Measurements from ENCODE around the gene FAM72B.
"Not testable (repeated sequence)": the region's sequence is repeated elsewhere in the genome, so short reads cannot be mapped to it uniquely, and the experiment has no call there.

FAM72B gene

DNA sequence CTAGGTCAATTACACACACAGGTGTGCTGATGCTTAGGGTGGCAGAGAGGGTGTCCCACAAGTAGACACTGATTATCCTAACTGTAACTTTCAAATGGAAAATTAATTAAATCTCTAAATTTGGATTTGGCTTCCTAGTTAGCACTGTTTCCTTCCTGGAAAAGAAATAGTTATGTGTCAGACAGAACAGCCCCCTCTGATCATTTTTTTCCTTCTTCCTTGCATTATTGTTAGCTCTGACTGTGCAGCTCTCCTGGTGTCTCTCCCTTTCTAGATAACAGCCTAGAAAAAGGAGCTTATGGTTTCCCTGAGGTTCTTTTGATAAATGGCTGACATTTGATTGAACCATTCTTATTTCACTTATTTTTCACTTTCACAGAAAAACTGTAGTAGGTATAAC is 31.4 kb downstream of the FAM72B start:
- not testable (repeated sequence) for DNase-seq (ENCODE audit: low read depth)

GRCh38 chr1:121151294-121151693 is 32.8 kb downstream of the FAM72B start:
- DNase-seq (ENCODE audit: low read depth) = not testable (repeated sequence)

GRCh38 chr1:121148489-121149190 is 35.5 kb downstream of the FAM72B start:
- not testable (repeated sequence) for DNase-seq (ENCODE audit: low read depth)

GRCh38 chr1:121140393-121140792 is 43.7 kb downstream of the FAM72B start:
- not testable (repeated sequence) for DNase-seq (ENCODE audit: low read depth)

- not testable (repeated sequence) for DNase-seq (ENCODE audit: low read depth)
These were observed 52.6 kb downstream of the FAM72B start for GRCh38 chr1:121131494-121131893.

DNA sequence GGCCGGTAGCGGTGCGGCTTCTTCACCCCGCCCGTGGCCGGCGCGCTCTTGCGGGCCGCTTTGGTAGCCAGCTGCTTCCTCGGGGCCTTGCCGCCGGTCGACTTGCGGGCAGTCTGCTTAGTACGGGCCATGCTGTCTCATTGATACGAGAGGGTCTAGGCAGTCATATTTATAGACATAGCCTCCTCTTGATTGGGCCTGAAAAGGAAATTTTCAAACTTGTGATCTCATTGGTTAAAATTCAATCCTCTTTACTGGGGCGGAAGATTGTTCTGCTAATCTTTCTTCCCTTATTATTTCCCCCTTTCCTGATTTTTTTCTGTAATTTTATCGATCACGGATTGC is 65.7 kb downstream of the FAM72B start:
- not testable (repeated sequence) for DNase-seq (ENCODE audit: low read depth)

All from GM04503 (cell line).